ENCODE data around the gene PDXK.
A peak's percentile ranks its signal among the peaks of the same experiment; 100 is the strongest.

PDXK gene

DNA sequence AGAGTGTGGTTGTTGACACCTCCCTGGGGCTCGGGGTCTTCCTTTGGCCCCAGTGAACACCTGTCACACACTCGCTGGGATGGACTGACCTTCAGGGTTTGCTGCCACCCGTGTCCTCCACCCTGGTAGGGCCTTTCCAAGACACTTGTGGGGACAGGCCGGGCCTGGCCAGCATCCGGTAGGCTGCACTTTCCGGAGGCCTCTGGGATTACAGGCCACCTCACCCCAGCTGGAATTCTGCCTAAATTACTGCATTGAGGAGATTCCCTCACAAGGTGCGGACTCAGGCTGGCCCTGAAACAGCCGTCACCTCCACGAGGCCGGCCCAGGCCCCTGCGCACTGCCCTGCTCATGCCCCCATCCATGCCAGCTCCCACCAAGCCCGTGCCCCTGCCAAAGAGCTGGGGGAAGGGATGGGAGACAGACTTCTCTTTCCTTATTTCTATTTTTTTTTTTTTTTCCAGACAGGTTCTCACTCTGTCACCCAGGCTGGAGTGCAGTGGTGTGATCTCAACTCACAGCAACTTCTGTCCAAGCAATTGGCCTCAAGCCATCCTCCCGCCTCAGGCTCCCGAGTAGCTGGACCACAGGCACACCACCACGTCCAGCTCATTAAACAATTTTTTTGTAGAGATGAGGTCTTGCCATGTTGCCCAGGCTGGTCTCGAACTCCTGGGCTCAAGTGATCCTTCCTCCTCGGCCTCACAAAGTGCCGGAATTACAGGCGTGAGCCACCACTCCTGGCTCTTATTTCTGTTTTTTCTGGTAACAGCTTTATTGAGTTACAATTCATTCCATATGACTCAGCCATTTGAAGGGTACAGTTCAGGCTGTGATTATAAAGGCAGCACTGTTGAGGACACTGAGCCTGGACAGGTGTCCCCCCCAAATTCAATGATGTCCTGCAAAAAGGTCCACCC is 45.9 kb downstream of the PDXK start:
- DNase-seq (ENCODE audit: low read depth) = no peak

DNA sequence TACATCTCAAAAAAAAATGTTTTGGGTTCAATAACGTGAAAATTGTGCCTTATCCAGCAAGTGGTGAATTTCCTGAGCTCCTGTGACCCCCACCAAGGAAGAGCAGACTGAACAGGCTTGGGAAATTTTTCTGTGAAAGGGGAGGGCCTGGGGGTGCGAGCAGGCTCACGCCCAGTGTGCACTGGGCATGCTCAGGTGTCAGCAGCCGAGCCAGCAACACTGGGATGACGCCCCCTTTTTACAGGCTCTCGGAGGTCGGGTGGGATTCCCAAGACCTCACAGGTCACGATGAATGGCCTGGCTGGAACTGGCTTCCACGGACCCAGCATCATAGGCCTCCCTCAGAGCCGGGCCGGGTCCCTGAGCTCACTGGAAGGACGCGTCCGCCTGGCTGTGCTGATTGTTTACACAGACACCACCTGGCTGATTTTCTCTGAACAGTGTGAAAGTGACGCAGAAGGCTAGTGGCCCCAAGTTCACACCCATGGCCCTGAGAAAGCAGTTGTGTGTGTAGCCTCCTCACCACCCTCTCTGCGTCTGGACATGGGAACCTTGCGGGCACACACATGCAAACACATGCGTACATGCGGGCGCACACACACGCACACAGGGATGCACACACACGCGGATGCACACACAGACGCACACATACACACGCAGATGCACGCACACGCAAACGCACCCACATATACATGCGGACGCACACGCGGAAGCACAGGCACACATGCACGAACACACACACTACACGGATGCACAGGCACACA is 48.0 kb downstream of the PDXK start:
- DNase-seq (ENCODE audit: low read depth) = no peak

DNA sequence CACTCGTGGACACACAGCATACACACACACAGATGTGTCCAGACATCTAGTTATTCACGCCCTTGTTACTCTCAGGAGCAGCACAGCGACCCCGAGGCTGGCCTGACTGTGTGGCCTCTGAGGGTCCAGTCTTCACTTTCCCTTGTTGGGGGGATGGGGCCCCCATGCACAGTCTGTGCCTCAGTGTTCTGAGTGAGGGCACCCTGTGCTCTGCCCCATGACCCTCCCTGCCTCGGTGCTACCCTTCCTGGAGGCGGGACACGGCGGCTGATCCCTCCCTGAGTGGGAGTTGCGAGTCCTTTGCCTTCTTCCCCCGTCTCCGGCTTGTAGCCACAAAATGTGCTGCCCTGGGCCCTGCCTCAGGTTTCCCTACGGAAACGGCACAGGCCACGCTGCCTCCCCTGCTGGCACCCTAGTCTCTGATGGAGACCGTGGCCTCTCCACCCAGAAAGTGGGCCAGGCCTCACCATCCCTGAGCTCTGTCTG is 48.6 kb downstream of the PDXK start:
- DNase-seq (ENCODE audit: low read depth) = no peak

DNA sequence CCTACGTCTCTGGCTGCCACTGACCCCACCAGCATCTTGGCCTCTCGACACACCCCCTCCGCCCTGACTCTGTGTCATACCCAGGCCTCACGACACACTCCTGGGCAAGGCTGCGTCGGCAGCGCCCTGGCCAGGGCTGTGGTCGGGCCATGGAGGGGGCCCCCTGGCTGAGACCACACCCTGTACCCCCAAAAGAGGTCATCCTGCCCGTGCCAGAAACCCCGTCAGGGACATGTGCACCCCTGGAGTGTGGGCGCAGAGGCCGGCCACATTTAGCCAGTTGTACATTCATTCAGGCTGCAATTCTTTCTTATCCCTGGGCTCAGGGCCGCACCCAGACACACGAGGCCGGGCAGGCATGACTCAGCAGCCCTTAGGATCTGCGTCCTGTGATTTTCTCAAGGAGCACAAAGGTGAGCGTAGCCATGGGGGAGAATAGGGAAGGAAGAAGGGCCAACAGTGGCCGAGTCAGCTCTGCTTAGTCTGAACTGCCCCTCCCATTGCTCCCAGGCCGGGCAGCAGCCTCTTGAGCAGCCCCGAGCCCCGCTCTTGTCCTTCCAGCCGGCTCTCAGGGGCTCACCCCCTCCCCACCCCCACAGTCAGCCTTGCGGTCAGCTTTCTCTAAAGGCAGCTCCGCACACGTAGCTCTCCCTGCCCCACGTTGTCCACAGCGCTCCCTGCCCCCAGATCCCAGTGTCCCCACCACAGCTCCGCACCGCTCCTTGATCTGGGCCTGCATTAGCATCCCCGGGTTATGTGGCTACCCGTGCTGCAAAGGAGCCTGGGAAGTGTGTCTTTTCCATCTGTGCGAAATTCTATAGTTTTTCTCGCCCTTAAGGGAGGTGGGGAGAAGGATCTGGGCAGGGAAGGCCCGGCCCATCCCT is 49.3 kb downstream of the PDXK start:
- DNase-seq (ENCODE audit: low read depth) = no peak

DNA sequence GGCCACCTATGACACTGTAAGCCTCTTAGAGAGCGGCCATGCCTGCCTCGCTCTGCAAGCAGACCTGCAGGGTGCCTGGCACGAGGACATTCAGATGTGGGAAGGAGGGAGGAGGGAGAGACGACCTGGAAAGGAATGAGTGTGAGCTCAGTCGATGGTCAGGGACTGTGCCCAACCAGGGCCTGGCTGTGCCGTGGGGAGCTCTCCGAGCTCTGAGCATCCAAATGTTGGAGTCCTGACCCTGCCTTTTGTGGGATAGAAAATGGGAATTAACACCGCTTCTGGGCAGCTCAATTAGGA is 49.9 kb downstream of the PDXK start:
- no peak for DNase-seq (ENCODE audit: low read depth)

DNA sequence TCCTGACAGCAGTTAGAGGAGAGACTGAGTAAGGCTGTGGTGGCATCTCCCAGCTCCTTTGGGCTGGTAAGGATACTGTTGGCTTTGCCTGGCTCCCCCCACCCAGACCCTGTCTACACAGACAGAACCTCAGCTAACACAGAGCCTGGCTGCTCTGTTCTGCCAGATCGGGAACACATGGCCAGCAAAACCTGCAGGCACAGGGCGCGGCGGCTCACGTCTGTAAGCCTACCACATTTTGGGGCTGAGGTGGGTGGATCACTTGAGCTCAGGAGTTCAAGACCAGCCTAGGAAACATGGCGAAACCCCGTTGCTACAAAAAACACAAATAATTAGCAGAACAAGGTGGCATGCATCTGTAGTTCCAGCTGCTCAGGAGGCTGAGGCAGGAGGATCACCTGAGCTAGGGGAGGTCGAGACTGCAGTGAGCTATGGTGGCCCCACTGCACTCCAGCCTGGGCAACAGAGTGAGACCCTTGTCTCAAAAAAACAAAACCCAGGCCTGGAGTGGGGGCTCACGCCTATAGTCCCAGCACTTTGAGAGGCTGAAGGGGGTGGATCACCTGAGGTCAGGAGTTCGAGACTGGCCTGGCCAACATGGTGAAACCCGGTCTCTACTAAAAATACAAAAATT is 50.5 kb downstream of the PDXK start:
- DNase-seq (ENCODE audit: low read depth) = no peak

DNA sequence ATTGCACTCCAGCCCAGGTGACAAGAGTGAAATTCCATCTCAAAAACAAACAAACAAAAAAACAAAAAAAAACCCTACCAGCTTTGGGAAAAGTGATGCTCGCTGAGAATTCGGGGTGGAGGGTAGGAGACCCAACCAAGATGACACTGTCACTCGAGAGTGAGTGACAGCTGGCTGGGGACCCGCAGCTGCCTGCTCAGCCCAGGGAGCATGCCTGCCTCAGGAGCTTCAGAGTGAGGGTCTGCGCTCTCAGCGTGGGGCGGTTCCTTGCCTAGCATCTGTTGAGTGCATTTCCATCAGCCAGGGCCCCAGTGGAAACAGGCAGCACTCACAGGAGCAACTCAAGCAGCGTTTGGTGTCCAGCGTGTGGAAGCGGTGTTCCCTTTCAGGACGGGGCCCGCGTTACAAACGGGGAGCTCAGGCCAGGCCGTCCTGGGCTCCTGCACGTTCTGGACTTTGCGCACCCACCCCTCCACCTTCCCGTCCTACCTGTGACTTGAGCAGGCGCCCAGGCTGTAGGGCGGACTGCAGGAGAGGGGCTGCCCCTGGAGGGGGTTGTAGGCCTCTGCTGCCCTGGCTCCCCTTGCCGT is 51.2 kb downstream of the PDXK start:
- no peak for DNase-seq (ENCODE audit: low read depth)

DNA sequence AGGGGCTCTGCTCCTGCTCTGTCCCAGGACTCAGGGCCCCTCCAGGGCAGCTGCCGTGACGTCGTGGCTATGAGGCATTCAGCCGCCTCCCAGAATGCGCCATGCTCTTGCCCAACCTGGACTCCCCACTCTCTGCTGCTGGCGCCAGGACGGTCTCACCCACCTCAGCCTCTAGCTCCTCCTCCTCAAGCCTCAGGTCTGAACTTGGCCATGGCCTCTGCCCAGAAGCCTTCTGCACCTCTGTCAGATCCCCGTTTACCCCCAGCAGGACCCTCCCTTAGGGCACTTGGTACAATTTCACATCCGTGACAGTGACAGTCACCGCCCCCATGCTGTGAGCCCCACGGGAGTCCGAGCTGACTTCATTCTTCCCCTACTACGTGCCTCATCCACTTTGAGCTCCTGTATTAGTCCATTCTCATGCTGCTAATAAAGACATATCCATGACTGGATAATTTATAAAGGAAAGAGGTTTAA is 52.3 kb downstream of the PDXK start:
- no peak for DNase-seq (ENCODE audit: low read depth)

DNA sequence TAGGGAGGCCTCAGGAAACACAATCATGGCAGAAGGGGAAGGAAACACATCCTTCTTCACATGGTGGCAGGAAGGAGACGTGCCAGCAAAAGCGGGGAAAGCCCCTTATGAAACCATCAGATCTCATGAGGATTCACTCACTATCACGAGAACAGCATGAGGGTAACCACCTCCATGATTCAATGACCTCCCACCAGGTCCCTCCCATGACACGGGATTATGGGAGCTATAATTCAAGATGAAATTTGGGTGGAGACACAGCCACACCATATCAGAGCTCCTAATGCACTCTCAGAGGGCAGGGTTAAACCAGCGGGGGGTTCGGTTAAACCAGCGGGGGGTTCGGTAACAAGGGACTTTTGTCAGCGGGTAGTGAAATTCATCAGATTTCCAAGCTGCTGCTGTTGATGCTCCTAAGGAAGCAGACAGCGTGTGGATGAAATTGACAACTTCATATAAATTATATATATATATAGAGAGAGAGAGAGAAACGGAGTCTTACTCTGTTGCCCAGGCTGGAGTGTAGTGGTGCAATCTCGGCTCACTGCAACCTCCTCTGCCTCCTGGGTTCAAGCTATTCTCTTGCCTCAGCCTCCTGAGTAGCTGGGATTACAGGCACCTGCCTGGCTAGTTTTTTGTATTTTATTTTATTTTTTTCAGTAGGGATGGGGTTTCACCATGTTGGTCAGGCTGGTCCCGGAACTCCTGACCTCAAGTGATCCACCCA is 52.9 kb downstream of the PDXK start:
- DNase-seq (ENCODE audit: low read depth) = no peak

DNA sequence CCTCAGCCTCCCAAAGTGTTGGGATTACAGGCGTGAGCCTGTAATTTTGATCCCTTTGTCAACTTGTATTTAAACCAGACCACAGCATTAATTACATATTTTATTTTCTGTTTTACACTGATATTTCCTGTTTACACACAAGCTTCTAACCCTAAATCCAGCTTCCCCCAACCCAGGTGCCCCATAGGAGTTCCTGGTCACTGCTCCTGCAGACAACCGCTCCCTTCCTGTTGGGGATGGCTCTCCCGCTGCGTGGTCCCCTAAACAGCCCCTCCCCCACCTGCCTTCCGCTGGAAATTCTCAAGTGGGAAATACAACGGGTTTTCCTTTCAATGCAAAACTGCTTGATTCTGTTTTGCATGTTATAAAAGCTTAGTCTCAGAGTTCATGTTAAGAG is 53.5 kb downstream of the PDXK start:
- no peak for DNase-seq (ENCODE audit: low read depth)

DNA sequence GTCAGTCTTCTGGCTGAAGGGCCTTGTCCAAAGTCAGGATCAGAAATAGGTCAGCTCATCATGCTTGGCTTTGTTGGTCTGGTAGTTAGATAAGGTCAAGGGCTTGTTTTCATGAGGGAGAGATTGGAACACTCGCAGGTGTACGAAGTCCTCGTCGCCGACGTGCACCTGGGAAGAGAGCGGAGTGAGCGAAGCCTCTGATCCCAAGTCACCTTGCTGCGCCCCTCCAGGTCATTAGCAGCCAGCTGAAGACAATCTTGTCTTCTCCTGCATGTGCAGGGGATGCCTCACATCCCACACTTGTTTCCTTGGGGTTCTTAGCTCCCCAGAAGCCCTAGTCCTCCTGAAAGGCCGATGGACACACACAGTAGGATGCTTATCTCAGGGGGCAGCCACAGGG is 55.2 kb downstream of the PDXK start:
- no peak for DNase-seq (ENCODE audit: low read depth)

DNA sequence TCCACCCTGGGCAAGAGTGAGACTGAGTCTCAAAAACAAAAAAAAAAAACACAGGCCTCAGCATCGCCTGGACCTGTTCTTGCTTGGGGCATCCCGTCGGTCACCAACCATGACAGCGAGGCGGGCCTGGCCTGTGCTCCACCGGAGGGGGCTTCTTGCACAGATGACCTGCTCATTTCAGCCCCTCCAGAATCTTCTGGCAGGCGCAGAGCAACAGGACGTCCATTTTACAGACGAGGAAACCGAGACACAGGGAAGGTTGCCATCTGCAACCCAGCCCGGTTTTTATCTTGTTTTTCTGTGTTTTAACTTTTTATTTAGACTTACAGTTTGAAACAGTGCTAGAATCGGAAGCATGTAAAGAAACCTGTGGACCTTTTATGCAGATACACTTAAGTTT is 56.3 kb downstream of the PDXK start:
- no peak for DNase-seq (ENCODE audit: low read depth)

DNA sequence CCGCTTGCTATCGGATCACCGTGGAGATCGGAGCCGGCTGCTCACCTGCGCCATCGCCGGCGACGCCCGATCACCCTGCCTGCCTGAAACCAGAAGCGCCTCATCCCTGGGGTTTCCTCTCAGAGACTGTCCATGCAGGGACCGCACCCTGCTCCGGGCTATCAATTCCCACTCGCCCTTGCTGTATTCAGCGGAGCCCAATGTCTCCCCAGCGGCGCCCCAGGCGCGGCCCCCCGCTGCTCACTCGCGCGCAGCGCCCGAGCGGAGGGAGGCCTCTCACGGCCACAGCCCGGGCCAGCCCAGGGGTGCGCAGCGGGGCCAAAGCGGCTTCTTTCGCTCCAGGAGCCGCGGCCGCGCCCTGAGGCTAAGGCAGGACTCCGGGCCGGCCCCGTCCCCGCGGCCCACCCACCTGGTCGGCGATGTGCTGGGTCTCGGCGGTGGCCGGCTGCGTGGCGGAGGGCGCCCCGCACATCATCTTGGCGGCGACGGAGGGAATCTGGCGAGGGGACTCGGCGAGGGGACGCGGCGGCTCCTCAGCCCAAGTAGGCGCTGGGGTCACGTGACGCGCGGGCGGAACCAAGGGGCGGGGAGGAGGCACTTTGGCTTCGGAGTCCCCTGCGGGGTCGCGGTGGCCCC is 57.0 kb downstream of the PDXK start, which contains the start of gene CSTB:
CSTB (minus strand) TSS at position 514 of the 636 bp plus-strand sequence; CDS start at position 475, 39 bp downstream.
- DNase-seq (ENCODE audit: low read depth) = peak; percentile 86

DNA sequence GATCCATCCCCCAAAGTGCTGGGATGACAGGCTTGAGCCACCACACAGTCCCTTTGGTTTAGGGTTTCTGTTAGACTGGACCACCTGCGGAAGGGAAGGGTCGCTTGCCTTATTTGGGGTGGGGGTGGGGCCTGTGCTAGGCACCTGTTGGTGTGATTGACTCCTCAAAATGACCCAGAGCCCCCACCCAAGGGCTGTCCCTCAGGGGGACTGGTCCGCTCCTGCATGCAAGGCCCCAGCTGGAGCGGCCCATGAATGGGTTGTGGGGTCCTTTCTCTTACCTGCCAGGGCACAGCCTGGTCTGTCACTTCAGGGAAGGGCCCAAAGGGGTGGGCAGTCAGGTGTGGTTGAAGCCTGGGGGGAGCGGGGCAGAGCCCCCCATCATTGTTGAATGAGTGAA is 59.0 kb downstream of the PDXK start:
- DNase-seq (ENCODE audit: low read depth) = no peak

DNA sequence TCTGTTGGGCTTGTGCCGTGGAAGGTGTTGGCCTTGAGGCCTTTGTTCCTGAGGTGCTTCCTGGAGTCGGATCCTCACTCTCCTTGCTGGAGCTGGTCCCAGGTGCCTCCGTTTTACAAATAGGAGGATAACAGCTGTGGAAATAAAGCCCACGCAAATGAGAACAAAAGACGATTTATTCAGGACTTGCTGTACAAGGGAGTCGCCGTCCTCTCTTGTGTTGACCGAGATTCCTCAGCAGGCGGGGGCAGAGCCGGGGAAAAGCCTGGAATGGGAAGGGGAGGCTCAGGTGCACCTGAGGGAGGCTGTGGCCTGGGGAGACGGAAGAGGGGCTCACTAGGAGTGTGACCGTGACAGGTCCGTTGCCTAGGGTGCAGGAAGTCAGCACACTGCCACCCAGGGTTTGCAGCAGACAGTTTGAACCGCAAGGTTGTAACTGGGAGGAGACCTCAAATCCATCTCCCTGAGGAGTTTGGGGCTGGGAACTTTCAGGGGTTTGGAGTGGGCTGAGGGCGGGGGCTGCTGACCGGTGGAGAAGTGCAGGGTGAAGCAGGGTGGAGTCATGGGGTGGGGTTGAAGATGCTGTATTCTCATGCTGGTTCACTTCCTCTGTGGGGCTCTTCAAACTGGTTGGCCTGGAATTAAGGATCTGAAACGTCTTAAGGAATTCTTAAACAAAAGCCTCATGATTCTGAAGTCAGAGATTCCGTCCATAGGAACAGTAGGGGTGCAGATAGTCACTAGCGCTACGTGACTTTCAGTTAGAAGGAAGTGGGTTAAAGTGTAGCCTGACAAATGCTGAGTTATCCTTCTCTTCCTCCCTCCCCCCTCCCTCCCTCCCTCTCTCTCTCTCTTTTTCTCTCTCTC is 59.8 kb downstream of the PDXK start:
- DNase-seq (ENCODE audit: low read depth) = no peak

DNA sequence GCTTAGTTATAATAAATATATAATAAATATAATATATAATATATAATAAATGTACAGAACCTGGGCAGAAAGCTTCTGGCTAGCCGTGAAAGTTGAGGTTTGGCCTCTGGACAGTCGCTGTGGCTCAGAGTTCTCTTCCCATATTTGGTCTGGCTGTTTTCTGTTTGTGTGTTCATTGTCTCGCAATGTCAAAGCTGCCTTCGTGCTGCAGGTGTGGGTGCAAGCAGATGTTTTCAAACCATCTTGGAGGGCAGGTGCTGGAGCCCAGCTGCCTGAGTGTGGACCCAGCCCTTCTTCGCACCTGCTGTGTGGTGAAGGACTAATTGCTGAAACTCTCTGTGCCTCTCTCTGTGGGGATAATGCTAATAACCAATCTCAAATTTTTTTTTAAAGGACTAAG is 60.7 kb downstream of the PDXK start:
- DNase-seq (ENCODE audit: low read depth) = no peak

DNA sequence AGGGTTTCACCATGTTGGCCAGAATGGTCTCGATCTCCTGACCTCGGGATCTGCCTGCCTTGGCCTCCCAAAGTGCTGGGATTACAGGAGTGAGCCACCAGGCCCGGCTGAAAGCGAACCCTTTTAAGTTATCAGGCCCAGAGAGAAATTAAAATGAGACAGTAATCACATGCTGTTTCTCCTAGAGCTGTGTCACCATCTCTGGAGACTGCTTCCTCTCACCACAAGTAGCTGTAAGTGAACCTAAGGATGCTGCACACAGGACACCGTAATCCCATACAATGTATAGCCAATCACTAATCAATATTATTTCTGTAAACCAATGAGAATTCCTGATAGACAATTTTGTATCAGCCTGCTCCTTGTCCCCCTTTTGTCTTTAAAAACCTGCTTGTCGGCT is 62.9 kb downstream of the PDXK start:
- no peak for DNase-seq (ENCODE audit: low read depth)

DNA sequence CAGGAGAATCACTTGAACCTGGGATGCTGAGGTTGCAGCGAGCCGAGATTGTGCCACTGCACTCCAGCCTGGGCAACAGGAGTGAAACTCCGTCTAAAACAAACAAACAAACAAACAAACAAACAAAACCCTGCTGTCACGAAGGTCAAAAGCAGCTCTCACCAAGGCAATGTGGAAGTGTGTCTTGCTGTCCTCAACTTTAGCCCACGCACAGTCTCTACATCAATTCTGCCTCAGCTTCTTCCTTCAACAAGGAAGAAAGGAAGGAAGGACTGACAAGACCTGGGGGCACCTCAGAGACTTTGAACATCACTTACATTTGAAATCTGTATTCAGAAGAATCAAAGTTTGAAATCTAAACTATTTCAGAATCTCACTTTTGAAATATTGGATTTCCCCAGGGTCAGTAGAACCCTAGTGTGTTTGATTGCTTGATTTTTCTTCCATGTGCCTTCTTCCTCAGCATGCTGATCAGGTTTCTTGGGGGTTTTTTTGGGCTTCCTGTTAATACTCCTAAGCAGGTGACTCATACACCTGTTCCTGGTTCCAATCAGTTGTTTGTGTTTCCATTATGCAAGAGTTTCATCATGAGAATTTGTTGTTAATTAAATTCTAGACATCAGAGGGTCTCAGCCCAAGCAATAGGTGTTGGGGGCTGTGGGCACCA is 63.6 kb downstream of the PDXK start:
- DNase-seq (ENCODE audit: low read depth) = no peak
